ENCODE measurements around the gene SPRYD3.

Gene SPRYD3

DNA sequence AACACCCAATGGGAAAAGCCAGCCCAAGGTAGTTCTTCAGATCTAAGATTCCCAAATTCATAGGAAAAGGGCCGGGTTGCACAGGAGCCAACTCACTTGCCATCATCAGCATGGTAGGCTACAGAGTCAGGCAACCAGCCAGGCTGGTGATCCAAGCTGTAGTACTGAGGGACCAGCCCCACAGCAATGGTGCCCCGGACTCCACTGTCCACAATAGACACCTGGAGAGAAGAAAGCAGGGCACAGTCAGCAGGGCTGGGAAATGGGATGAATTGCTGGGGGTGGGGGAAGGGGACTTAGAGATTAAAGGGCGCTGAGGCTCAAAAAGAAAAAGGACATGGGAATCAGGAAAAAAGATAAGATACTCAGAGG lies 4.2 kb downstream of the SPRYD3 start:
- TF ChIP-seq, protein P1, sequence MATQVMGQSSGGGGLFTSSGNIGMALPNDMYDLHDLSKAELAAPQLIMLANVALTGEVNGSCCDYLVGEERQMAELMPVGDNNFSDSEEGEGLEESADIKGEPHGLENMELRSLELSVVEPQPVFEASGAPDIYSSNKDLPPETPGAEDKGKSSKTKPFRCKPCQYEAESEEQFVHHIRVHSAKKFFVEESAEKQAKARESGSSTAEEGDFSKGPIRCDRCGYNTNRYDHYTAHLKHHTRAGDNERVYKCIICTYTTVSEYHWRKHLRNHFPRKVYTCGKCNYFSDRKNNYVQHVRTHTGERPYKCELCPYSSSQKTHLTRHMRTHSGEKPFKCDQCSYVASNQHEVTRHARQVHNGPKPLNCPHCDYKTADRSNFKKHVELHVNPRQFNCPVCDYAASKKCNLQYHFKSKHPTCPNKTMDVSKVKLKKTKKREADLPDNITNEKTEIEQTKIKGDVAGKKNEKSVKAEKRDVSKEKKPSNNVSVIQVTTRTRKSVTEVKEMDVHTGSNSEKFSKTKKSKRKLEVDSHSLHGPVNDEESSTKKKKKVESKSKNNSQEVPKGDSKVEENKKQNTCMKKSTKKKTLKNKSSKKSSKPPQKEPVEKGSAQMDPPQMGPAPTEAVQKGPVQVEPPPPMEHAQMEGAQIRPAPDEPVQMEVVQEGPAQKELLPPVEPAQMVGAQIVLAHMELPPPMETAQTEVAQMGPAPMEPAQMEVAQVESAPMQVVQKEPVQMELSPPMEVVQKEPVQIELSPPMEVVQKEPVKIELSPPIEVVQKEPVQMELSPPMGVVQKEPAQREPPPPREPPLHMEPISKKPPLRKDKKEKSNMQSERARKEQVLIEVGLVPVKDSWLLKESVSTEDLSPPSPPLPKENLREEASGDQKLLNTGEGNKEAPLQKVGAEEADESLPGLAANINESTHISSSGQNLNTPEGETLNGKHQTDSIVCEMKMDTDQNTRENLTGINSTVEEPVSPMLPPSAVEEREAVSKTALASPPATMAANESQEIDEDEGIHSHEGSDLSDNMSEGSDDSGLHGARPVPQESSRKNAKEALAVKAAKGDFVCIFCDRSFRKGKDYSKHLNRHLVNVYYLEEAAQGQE (IDR thresholded peaks at IDR 0.05; ENCODE audit: insufficient read depth in 1 of 2, low read depth in 2 of 2, low read length in 2 of 2) = no peak
- TF ChIP-seq SIN3A (IDR thresholded peaks at IDR 0.05; ENCODE audit: borderline replicate concordance, insufficient read depth, low read length) = no peak
- no peak for TF ChIP-seq TAF1 (IDR thresholded peaks at IDR 0.05; ENCODE audit: borderline replicate concordance, insufficient read depth, low read length)
- TF ChIP-seq FOXP2 (optimal IDR thresholded peaks at IDR 0.05; ENCODE audit: borderline replicate concordance, extremely low read depth, extremely low read length, insufficient read depth) = no peak
- no peak for TF ChIP-seq POLR2AphosphoS5 (IDR thresholded peaks at IDR 0.05; ENCODE audit: low read depth, low read length)

DNA sequence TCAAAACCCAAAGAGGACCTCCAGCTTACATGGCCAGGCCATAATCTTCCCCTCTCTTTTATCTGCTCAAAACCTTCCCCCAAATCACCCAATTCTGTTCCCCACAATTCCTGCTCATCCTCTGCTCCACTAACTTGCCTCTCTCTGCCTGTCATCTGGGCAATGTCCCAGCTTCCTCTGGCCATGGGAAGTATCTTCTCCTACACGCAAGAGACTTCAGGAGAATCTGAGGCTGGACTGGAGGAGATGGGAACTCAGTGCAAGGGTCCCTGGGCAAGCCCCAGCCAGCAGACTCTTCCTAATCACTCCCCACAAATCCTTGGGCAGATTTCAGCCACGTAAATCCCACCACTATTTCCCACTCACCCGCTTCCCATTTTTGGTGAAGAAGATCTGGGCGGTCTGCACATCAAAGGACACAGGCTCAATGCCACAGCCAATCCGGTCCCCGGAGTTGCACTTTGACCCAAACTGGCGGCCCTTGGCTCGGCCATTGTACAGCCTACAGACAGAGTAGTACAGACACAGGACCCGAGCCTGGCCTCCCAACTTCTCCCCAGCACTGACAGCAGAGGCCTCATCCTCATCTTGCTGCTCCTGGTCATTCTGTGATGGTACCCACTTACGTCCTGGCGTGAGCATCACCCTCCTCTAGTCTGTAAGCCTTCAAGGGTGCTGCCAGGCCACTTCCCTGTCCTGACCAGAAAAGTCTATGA lies 4.7 kb downstream of the SPRYD3 start:
- TF ChIP-seq, protein P1 (IDR thresholded peaks at IDR 0.05; ENCODE audit: insufficient read depth in 1 of 2, low read depth in 2 of 2, low read length in 2 of 2) = no peak
- no peak for TF ChIP-seq FOXP2 (optimal IDR thresholded peaks at IDR 0.05; ENCODE audit: borderline replicate concordance, extremely low read depth, extremely low read length, insufficient read depth)
- no peak for TF ChIP-seq TAF1 (IDR thresholded peaks at IDR 0.05; ENCODE audit: borderline replicate concordance, insufficient read depth, low read length)
- TF ChIP-seq POLR2AphosphoS5 (IDR thresholded peaks at IDR 0.05; ENCODE audit: low read depth, low read length) = no peak
- no peak for TF ChIP-seq SIN3A (IDR thresholded peaks at IDR 0.05; ENCODE audit: borderline replicate concordance, insufficient read depth, low read length)

DNA sequence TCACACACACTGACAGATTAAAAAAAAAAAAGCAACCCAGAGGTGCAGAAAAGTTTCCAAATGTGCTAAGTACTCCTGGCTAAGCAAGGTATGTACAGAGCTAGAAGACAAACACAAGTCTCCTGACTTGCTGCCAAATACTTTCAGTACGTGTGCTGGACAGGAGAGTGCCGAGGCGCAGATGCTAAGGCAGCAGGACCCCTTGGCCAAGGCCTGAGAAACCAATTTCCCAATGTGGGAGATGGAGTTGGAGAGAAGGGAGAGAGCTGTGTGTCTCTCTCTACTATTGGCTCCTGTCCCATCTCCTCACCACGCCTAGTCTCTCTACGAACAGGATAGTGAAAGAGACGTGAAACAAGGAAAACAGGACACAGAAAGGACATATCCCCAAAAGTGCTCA lies 5.3 kb downstream of the SPRYD3 start:
- no peak for TF ChIP-seq POLR2AphosphoS5 (IDR thresholded peaks at IDR 0.05; ENCODE audit: low read depth, low read length)
- no peak for TF ChIP-seq SIN3A (IDR thresholded peaks at IDR 0.05; ENCODE audit: borderline replicate concordance, insufficient read depth, low read length)
- TF ChIP-seq, protein P1 (IDR thresholded peaks at IDR 0.05; ENCODE audit: insufficient read depth in 1 of 2, low read depth in 2 of 2, low read length in 2 of 2) = no peak
- no peak for TF ChIP-seq TAF1 (IDR thresholded peaks at IDR 0.05; ENCODE audit: borderline replicate concordance, insufficient read depth, low read length)

DNA sequence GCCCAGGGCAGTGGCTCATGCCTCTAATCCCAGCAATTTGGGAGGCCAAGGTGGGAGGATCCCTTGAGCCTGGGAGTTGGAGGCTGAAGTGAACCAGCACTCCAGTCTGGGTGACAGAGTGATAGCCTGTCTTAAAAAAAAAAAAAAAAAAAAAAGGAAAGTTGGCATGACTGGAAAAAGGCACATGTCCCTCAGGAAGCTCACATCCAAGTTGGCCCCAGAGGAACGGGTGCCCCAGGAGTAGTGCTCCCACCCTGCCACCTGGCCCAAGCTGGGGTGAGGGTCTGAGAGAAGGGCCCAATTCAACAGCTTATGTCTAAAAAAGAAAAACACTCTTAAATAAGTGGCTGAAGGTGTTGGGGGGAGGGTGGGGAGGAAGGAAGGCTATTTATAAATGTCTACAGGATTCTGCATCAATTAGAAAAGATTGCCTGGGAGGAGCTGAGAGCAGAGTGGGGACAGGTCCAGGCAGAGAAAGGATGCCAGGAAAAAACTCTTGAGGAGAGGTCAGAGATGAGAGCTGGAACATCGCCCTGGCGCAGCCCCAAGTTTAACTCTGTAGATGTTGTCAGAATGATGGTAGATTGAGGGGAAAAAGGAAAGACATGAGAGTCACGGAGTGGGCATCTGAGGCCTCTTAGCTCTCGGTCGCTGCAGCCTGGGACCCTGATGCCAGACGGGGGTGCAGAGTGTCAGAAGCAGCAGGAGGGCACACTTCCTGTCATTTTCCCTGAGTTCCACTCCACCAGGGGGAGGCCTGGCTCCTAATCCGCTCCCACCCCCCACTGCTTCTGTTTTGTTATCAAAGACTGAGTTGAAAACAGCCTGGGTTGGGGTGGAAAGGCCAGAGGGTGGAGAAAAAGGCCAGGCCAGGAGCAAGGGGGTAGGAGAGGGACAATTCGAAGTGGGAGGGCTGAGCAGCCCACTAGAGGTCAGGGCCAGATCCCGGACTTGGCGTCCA lies 7.3 kb downstream of the SPRYD3 start:
- TF ChIP-seq POLR2AphosphoS5 (IDR thresholded peaks at IDR 0.05; ENCODE audit: low read depth, low read length) = no peak
- no peak for TF ChIP-seq TAF1 (IDR thresholded peaks at IDR 0.05; ENCODE audit: borderline replicate concordance, insufficient read depth, low read length)
- TF ChIP-seq SIN3A (IDR thresholded peaks at IDR 0.05; ENCODE audit: borderline replicate concordance, insufficient read depth, low read length) = no peak
- TF ChIP-seq FOXP2 (optimal IDR thresholded peaks at IDR 0.05; ENCODE audit: borderline replicate concordance, extremely low read depth, extremely low read length, insufficient read depth) = no peak
- TF ChIP-seq, protein P1 (IDR thresholded peaks at IDR 0.05; ENCODE audit: insufficient read depth in 1 of 2, low read depth in 2 of 2, low read length in 2 of 2) = no peak
